OCI-LY1 (cell line): Measurements from ENCODE around the gene KICS2.
"Not testable (repeated sequence)": the region's sequence is repeated elsewhere in the genome, so short reads cannot be mapped to it uniquely, and the experiment has no call there.

Experiments
- CTCF ChIP-seq: fragments of 200-600 bp; sonication (generic), shearing (Covaris generic); IDR thresholded peaks from 2 replicates; pipeline ENCODE4 v1.5.1; 2017; ENCODE audit warnings: mild to moderate bottlenecking, antibody characterized with exemption, low read length, moderate library complexity, mixed read lengths
- EZH2 ChIP-seq: fragments of 200-600 bp; sonication (generic), shearing (Covaris generic); IDR thresholded peaks from 2 replicates; pipeline ENCODE4 v1.8.0; 2017; ENCODE audit warnings: borderline replicate concordance, mixed run types, mild to moderate bottlenecking, antibody characterized with exemption, low read length, moderate library complexity, mixed read lengths

DNA sequence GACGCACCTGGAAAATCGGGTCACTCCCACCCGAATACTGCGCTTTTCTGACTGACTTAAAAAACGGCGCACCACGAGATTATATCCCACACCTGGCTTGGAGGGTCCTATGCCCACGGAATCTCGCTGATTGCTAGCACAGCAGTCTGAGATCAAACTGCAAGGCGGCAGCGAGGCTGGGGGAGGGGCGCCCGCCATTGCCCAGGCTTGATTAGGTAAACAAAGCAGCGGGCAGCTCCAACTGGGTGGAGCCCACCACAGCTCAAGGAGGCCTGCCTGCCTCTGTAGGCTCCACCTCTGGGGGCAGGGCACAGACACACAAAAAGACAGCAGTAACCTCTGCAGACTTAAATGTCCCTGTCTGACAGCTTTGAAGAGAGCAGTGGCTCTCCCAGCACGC is 26.3 kb downstream of the KICS2 start:
- TF ChIP-seq CTCF, EZH2: not testable (repeated sequence)
